Stimulated activated CD4-positive, alpha-beta T cell treated with anti-CD3 and anti-CD28 coated beads, Interleukin-12 subunit alpha, Interleukin-12 subunit beta, amount 100 ng/mL, for 24 hours (primary cell): ENCODE data around the gene SSBP4.
"Not testable (repeated sequence)": the region's sequence is repeated elsewhere in the genome, so short reads cannot be mapped to it uniquely, and the experiment has no call there.

Source experiments
- DNase-seq, 2 experiments: peaks; one replicate each; pipeline ENCODE4 v3.0.0-alpha.2; 2020; ENCODE audit warnings: low read depth in 2 of 2

Gene SSBP4

GRCh38 chr19:18393836-18394235 lies 25.4 kb upstream of the SSBP4 start:
- DNase-seq, result no peak

DNA sequence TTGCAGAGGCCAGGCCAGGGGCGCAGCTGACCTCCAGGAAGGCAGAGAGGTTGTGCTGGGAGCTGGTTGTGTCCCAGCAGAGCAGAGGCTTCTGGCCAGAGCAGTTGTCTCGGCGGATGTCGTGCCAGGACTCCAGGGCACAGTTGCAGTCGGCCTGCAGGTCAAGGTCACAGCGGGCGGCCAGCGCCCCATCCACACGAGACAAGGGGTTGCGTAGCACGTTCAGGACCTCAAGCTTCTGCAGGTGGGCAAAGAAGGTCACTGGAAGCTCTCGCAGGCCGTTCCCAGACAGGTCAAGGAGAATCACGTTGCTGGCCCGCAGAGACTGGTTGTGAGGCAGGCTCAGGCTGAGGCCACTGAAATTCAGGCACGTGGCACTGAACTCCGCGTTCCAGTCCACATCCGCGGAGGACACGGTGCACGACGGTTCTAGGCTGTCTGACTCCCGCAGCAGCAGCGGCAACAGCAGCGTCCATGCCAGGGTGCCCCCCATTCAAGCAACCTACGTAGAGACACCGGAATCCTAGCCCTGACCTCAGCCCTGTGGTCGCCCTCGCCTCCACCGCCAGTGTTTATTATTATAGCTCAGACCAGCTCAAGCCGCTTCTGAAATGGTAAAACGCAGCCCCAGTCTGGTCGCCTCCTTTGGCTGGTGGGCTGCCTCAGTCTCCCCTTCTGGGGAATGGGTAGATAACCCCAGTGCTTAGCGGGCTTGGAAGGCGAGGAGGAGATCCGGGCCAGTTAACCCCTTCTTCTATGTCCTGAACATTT lies 22.5 kb upstream of the SSBP4 start:
- no peak for DNase-seq

GRCh38 chr19:18397242-18398202 lies 21.7 kb upstream of the SSBP4 start, which contains the start of gene LRRC25:
Gene LRRC25, minus strand, starts transcription at chr19:18397622. Its CDS starts 659 bp downstream, at chr19:18396963.
- no peak for DNase-seq

GRCh38 chr19:18399008-18399407 lies 20.2 kb upstream of the SSBP4 start:
- no peak for DNase-seq

GRCh38 chr19:18401580-18402112 lies 17.6 kb upstream of the SSBP4 start:
- DNase-seq, result no peak

DNA sequence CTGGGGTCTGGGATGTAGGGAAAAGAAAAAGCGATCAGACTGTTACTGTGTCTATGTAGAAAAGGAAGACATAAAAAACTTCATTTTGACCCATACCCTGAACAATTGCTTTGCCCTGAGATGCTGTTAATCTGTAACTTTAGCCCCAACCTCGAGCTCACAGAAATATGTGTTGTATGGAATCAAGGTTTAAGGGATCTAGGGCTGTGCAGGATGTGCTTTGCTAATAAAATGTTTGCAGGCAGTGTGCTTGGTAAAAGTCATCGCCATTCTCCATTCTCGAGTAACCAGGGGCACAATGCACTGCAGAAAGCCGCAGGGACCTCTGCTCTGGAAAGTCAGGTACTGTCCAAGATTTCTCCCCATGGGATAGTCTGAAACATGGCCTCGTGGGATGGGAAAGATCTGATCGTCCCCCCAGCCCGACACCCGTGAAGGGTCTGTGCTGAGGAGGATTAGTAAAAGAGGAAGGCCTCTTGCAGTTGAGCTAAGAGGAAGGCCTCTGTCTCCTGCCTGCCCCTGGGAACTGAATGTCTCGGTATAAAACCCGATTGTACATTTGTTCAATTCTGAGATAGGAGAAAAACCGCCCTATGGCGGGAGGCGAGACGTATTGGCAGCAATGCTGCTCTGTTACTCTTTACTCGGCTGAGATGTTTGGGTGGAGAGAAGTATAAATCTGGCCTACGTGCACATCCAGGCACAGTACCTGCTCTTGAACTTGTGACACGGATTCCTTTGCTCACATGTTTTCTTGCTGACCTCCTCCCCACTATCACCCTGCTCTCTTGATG lies 16.5 kb upstream of the SSBP4 start:
- DNase-seq, result not testable (repeated sequence)

- DNase-seq, result not testable (repeated sequence)
Observed at GRCh38 chr19:18405754-18406153, 13.4 kb upstream of the SSBP4 start.

DNA sequence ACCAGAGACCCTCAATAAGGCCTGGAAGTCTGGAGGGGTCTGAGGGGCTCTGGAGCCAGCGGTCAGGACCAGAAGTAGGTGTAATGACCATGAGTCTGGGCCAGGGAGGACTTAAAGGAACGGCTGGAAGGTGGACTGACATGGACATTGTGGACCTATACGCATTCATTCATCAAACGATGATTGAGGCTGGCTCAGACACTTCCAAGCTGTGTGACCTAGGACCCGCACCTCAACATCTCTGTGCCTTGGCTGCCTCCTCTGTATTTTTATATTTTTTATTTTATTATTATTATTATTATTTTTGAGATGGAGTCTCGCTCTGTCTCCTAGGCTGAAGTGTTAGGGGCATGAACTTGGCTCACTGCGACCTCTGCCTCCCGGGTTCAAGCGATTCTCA lies 12.4 kb upstream of the SSBP4 start:
- DNase-seq, result no peak

DNA sequence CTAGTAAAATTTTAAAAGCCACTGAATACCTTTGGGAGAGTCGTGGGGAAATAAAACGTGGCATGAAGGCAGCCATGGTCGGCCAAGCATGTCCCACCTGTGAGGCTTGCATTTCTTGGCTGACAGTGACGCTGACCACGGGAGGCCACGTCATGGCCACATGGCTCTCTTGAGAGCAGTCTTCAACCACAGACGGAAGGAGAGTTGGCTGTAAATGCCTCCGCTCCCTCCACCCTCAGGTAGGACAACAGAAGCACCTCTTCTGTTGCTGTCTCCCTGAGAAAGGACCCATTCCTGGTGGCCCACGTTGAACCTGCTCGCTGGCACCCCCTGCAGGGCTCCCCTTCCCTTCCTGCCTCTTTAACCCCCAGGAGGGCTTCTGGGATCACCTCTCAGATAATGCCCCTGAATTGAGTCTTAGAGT lies 11.1 kb upstream of the SSBP4 start:
- no peak for DNase-seq

GRCh38 chr19:18412610-18413239 lies 6.5 kb upstream of the SSBP4 start:
- no peak for DNase-seq

- DNase-seq, result no peak
Observed at GRCh38 chr19:18414504-18415177, 4.6 kb upstream of the SSBP4 start.

DNA sequence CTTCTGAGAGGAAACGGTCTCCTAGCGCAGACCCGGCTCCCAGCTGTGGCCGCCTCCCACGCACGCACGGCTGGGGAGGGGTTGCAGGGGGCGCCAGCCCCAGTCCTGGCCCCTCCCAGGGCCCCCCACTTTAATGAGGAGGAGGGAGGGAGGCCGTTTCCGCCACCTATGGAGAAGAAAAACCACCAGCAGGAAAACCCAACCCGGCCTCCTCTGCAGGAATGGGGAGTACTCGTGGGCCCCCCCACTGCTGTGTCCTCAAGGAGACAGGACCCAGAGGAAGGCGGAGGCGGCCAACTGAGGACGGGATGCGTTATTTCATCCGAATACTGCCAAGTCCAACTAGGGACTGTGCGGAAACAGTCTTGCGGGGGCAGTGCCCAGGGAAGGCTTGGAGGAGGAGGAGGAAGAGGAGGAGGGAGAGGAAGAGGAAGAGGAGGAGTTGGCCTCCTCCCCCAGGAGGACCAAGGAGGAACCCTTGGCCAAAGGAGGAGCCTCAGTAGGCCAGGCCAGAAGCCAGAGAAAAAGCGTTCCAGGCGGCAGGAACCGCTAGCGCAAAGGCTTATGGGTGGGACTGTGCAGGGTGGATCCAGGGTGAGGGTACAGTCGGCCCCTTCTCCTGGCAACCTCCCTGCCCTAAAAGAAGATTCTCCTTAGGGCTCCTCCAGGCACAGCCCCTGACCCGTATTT lies 3.9 kb upstream of the SSBP4 start:
- no peak for DNase-seq

- peak in 1 of 2 experiments; percentile 62 for DNase-seq
Observed at GRCh38 chr19:18416778-18417249, 2.4 kb upstream of the SSBP4 start.

GRCh38 chr19:18417250-18418028 lies 1.8 kb upstream of the SSBP4 start:
- DNase-seq, result no peak

GRCh38 chr19:18418029-18418482 lies 1.1 kb upstream of the SSBP4 start:
- DNase-seq, result no peak

- no peak for DNase-seq
Observed at GRCh38 chr19:18418483-18419194, 559 bp upstream of the SSBP4 start.

DNA sequence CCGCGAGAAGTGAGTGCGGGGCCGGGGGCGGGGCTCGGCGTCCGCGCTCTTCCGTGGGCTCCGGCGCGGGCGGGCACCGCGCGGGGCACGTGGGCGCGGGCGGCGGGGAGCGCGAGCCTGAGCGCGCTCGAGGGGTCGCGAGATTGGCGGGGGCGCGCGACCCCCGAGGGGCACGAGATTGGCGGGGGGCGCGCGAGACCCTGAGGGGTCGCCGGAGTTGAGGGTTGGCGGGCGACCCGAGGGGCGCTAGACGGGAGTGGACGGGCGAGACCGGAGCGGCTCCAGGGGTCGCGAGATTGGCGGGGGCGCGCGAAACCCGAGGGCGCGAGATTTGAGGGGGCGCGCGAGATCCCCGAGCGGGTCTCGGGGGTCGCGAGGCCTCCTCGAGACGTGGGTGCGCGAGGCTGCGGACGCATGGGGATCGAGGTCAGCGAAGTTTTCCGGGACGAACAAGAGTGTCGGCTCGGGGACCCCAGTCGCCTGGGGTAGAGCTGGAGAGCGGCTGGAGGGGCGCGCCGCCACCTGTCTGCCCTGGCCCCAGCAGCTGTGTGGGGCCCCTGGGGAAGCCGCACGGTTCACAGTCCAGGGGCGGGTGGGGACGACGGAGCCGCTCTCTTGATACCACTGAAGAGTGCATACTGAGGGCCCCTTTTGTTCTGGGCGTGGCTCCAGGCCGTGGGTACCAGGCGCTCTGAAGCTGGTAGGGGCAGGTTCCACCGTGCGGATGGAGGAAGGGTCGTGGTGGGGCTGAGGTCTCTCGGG lies 682 bp downstream of the SSBP4 start:
- DNase-seq, result no peak
